ENCODE measurements around the gene WDFY3.

Gene WDFY3

DNA sequence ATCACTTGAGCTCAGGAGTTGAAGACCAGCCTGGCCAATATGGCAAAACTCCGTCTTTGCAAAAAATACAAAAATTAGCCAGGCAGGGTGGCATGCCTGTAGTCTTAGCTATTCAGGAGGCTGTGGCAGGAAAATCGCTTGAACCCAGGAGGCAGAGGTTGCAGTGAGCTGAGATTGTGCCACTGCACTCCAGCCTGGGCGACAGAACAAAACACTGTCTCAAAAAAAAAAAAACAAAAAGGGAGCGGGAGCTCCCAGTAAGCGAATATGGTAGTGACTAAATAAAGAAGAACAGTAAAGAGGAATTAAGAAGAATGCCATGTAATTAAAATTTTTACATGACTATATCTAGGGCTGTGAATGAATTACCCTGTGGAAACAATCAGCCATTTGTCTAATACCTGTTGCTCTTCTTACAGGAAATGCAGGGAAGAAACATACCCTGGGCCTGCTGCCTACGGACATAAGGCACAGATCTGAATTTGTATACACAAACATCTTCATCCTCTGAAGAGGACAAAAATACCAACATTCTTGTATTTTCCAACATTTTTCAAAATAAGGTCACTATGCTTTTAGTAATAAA is 11.4 kb downstream of the WDFY3 start:
- TF ChIP-seq, protein P1, sequence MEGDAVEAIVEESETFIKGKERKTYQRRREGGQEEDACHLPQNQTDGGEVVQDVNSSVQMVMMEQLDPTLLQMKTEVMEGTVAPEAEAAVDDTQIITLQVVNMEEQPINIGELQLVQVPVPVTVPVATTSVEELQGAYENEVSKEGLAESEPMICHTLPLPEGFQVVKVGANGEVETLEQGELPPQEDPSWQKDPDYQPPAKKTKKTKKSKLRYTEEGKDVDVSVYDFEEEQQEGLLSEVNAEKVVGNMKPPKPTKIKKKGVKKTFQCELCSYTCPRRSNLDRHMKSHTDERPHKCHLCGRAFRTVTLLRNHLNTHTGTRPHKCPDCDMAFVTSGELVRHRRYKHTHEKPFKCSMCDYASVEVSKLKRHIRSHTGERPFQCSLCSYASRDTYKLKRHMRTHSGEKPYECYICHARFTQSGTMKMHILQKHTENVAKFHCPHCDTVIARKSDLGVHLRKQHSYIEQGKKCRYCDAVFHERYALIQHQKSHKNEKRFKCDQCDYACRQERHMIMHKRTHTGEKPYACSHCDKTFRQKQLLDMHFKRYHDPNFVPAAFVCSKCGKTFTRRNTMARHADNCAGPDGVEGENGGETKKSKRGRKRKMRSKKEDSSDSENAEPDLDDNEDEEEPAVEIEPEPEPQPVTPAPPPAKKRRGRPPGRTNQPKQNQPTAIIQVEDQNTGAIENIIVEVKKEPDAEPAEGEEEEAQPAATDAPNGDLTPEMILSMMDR (IDR thresholded peaks at IDR 0.05; ENCODE audit: poor library complexity, severe bottlenecking): no peak
- DNase-seq (ENCODE audit: low spot score) (no peak), ATAC-seq (ENCODE audit: low read depth) (no peak)
- no peaks in the 10 kb centered on the region for H3K27me3 ChIP-seq (ENCODE audit: insufficient read depth, poor library complexity, severe bottlenecking)
- no peak overlapping the region for H3K4me3 ChIP-seq (ENCODE audit: severe bottlenecking)
- peaks cover 34% of the 10 kb centered on the region for H3K4me1 ChIP-seq (ENCODE audit: insufficient read depth, poor library complexity, severe bottlenecking)
- H3K27ac ChIP-seq (ENCODE audit: poor library complexity, severe bottlenecking): no peak overlapping the region
- no peaks in the 10 kb centered on the region for H3K36me3 ChIP-seq (ENCODE audit: low read depth)
- H3K9me3 ChIP-seq (ENCODE audit: severe bottlenecking): no peaks in the 10 kb centered on the region

DNA sequence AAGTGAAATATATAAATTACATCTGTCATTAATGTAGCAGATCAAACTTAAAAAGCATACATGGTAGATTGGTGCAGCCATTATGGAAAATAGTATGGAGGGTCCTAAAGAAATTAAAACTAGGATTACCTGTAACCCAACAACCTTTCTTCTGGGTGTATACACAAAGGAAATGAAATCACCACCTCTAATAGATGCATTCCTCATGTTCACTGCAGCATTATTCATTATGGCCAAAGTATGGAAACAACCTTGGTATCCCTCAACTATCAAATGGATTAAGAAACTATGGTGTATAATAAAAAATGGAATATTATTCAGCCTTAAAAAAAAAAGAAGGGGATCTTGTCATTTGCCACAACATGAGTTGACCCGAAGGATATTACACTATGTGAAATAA is 13.7 kb downstream of the WDFY3 start:
- Histone ChIP-seq H3K27me3 (ENCODE audit: insufficient read depth, poor library complexity, severe bottlenecking) (no peaks in the 10 kb centered on the region), H3K4me1 (ENCODE audit: insufficient read depth, poor library complexity, severe bottlenecking) (peaks cover 34% of the 10 kb centered on the region), H3K9me3 (ENCODE audit: severe bottlenecking) (no peaks in the 10 kb centered on the region), H3K36me3 (ENCODE audit: low read depth) (no peaks in the 10 kb centered on the region), H3K27ac (ENCODE audit: poor library complexity, severe bottlenecking) (peak overlapping the region; percentile 78), H3K4me3 (ENCODE audit: severe bottlenecking) (no peak overlapping the region)
- DNase-seq (ENCODE audit: low spot score) (no peak), ATAC-seq (ENCODE audit: low read depth) (0 out of 3 replicates have a peak, but pooled peaks have one; percentile 21)
- TF ChIP-seq, protein P1 (IDR thresholded peaks at IDR 0.05; ENCODE audit: poor library complexity, severe bottlenecking): no peak

GRCh38 chr4:84952004-84952403 is 14.5 kb downstream of the WDFY3 start:
- H3K36me3 ChIP-seq (ENCODE audit: low read depth): no peaks in the 10 kb centered on the region
- H3K4me3 ChIP-seq (ENCODE audit: severe bottlenecking): no peak overlapping the region
- TF ChIP-seq, protein P1 (IDR thresholded peaks at IDR 0.05; ENCODE audit: poor library complexity, severe bottlenecking): no peak
- ATAC-seq (ENCODE audit: low read depth): peak; percentile 98
- no peaks in the 10 kb centered on the region for H3K27me3 ChIP-seq (ENCODE audit: insufficient read depth, poor library complexity, severe bottlenecking)
- H3K4me1 ChIP-seq (ENCODE audit: insufficient read depth, poor library complexity, severe bottlenecking): peaks cover 34% of the 10 kb centered on the region
- H3K27ac ChIP-seq (ENCODE audit: poor library complexity, severe bottlenecking): peak overlapping the region; percentile 78
- no peaks in the 10 kb centered on the region for H3K9me3 ChIP-seq (ENCODE audit: severe bottlenecking)
- DNase-seq (ENCODE audit: low spot score): peak; percentile 67

GRCh38 chr4:84948056-84948455 is 18.4 kb downstream of the WDFY3 start:
- ATAC-seq (ENCODE audit: low read depth): no peak
- no peak for DNase-seq (ENCODE audit: low spot score)
- H3K4me3 ChIP-seq (ENCODE audit: severe bottlenecking): no peak overlapping the region
- H3K27ac ChIP-seq (ENCODE audit: poor library complexity, severe bottlenecking): no peak overlapping the region
- H3K4me1 ChIP-seq (ENCODE audit: insufficient read depth, poor library complexity, severe bottlenecking): peaks cover 20% of the 10 kb centered on the region
- no peaks in the 10 kb centered on the region for H3K36me3 ChIP-seq (ENCODE audit: low read depth)
- no peaks in the 10 kb centered on the region for H3K27me3 ChIP-seq (ENCODE audit: insufficient read depth, poor library complexity, severe bottlenecking)
- no peaks in the 10 kb centered on the region for H3K9me3 ChIP-seq (ENCODE audit: severe bottlenecking)
- TF ChIP-seq, protein P1 (IDR thresholded peaks at IDR 0.05; ENCODE audit: poor library complexity, severe bottlenecking): no peak

- DNase-seq (ENCODE audit: low spot score) (no peak), ATAC-seq (ENCODE audit: low read depth) (no peak)
Observed at GRCh38 chr4:84944947-84945346, 21.5 kb downstream of the WDFY3 start.

More at GRCh38 chr4:84944947-84945346, 21.5 kb downstream of the WDFY3 start:
- Histone ChIP-seq H3K4me1 (ENCODE audit: insufficient read depth, poor library complexity, severe bottlenecking) (no peaks in the 10 kb centered on the region), H3K4me3 (ENCODE audit: severe bottlenecking) (no peak overlapping the region), H3K27ac (ENCODE audit: poor library complexity, severe bottlenecking) (no peak overlapping the region), H3K36me3 (ENCODE audit: low read depth) (peaks cover 8% of the 10 kb centered on the region), H3K9me3 (ENCODE audit: severe bottlenecking) (peaks cover 8% of the 10 kb centered on the region), H3K27me3 (ENCODE audit: insufficient read depth, poor library complexity, severe bottlenecking) (no peaks in the 10 kb centered on the region)
- TF ChIP-seq, protein P1 (IDR thresholded peaks at IDR 0.05; ENCODE audit: poor library complexity, severe bottlenecking): no peak
